CD8-positive, alpha-beta memory T cell (primary cell): Measurements from ENCODE around the gene MBOAT7. TPM values are rescaled to one million over a fixed set of nuclear protein-coding genes. Genes with fewer than 3 reads are reported as not detected.
"Not testable (repeated sequence)": the region's sequence is repeated elsewhere in the genome, so short reads cannot be mapped to it uniquely, and the experiment has no call there.

Experiments used
- CTCF ChIA-PET: fragments of 350-600 bp; sonication (Branson Sonifier 250); formaldehyde crosslinking; loops from one replicate; lab custom pipeline; 2021; ENCODE audit warnings: antibody characterized with exemption; lab: Charles Lee
- POLR2A ChIA-PET: fragments of 350-600 bp; sonication (Branson Sonifier 250); formaldehyde crosslinking; loops from one replicate; lab custom pipeline; 2021; ENCODE audit warnings: antibody characterized with exemption; lab: Charles Lee
- DNase-seq, 5 donors: peaks; one replicate each; pipeline versions ENCODE4 v3.0.0 to v3.0.0-alpha.2; 2020 to 2022; ENCODE audit warnings: mixed read lengths in 1 of 5
- H3K27ac ChIP-seq: one replicate; pipeline ENCODE4 v1.7.0; 2013; ENCODE audit warnings: low read depth, mild to moderate bottlenecking, low read length, moderate library complexity
- H3K27me3 ChIP-seq: 2 replicates; pipeline ENCODE4 v1.7.0; 2013; ENCODE audit warnings: low read length, mild to moderate bottlenecking; ENCODE audit not compliant: insufficient read depth, poor library complexity, severe bottlenecking
- H3K36me3 ChIP-seq: 2 replicates; pipeline ENCODE4 v1.7.0; 2013; ENCODE audit warnings: mild to moderate bottlenecking, low read length, moderate library complexity; ENCODE audit not compliant: insufficient read depth
- H3K4me1 ChIP-seq: 2 replicates; pipeline ENCODE4 v1.7.0; 2013; ENCODE audit warnings: mild to moderate bottlenecking, low read length, moderate library complexity; ENCODE audit not compliant: insufficient read depth
- H3K4me3 ChIP-seq: 2 replicates; pipeline ENCODE4 v1.7.0; 2013; ENCODE audit warnings: mild to moderate bottlenecking, low read length
- H3K9me3 ChIP-seq: 2 replicates; pipeline ENCODE4 v1.7.0; 2013; ENCODE audit warnings: mild to moderate bottlenecking, low read length
- H3K27ac Mint-ChIP-seq, 8 donors: one replicate each; pipeline ENCODE4 v1.8.0; 2020 to 2021; ENCODE audit warnings: mixed read lengths in 8 of 8, mild to moderate bottlenecking in 6 of 8, inconsistent platforms in 3 of 8, moderate library complexity in 3 of 8
- H3K27me3 Mint-ChIP-seq, 2 donors: one replicate each; pipeline ENCODE4 v1.8.0; 2020 to 2021; ENCODE audit warnings: mixed read lengths in 2 of 2, mild to moderate bottlenecking in 1 of 2, moderate library complexity in 1 of 2
- H3K36me3 Mint-ChIP-seq, 3 donors: one replicate each; pipeline ENCODE4 v1.8.0; 2020 to 2021; ENCODE audit warnings: mixed read lengths in 3 of 3, inconsistent platforms in 1 of 3, mild to moderate bottlenecking in 1 of 3
- H3K4me1 Mint-ChIP-seq, 3 donors: one replicate each; pipeline ENCODE4 v1.8.0; 2020 to 2021; ENCODE audit warnings: mixed read lengths in 3 of 3, inconsistent platforms in 1 of 3, mild to moderate bottlenecking in 1 of 3
- H3K4me3 Mint-ChIP-seq, 7 donors: one replicate each; pipeline ENCODE4 v1.8.0; 2020 to 2021; ENCODE audit warnings: mixed read lengths in 7 of 7, mild to moderate bottlenecking in 6 of 7, moderate library complexity in 4 of 7, inconsistent platforms in 2 of 7
- H3K9me3 Mint-ChIP-seq, 5 donors: one replicate each; pipeline ENCODE4 v1.8.0; 2020 to 2022; ENCODE audit warnings: mixed read lengths in 5 of 5, mild to moderate bottlenecking in 3 of 5, moderate library complexity in 2 of 5, inconsistent platforms in 1 of 5
- polyA plus RNA-seq: library from polyadenylated mRNA; unstranded; fragments of 300-500 nt; fragmentation: Illumina TruSeq; gene quantifications from one replicate; pipeline ENCODE4 v1.2.3, GENCODE V29; 2021
- total RNA-seq, 2 experiments: library from RNA; stranded (reverse); gene quantifications; one replicate each; pipeline ENCODE4 v1.2.3, GENCODE V29; 2021

Gene MBOAT7
- total and polyA plus RNA-seq, 3 experiments from 2014 or later, result 21.9 to 114 (median 98.7) TPM

GRCh38 chr19:54223277-54223936, 34.0 kb upstream of the MBOAT7 start:
- H3K4me1 ChIP-seq, DNase-seq, H3K27me3 Mint-ChIP-seq, H3K9me3 ChIP-seq, H3K27ac ChIP-seq, POLR2A ChIA-PET, CTCF ChIA-PET, H3K4me3 Mint-ChIP-seq, H3K9me3 Mint-ChIP-seq, H3K36me3 ChIP-seq, H3K36me3 Mint-ChIP-seq, H3K27ac Mint-ChIP-seq, H3K4me3 ChIP-seq, H3K27me3 ChIP-seq, H3K4me1 Mint-ChIP-seq: not testable (repeated sequence)

DNA sequence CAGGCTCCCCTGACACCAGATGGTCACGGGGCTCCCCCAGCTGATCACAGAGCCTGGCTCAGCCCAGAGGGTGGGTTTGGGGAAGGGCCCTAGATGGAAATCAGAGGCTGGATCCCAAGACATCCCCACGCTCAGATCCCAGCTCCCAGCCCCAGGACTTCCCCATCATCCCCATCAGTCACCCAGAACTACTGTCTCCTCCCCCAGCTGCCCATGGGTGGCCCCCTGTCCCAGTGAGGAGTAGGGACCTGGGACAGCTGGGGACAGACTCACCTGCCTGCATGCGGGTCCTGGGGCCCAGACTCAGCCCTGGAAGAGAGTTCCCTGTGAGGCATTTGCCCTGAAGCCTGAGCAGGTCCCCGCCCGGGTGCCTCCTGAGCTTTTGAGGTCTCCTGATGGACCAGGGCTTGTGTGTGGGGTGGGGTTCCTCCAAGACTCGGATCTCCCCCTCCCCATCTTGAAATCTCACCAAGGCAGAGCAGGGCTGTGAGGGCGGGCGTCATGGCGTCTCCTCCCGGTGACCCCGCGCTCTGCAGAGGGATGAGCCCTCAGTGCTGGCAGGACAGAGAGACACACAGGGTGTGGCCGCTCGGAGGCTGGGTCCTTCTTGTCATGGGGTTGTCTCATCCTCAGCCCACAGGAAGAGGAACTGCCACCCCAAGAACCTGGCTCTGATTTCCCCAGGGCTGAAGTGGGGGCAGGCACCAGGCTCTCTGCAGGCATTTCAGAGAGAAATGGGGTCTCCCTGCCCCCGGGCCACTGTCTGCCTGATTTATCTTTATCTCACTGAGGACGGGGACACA, 33.3 kb upstream of the MBOAT7 start, which contains the start of gene LILRB3:
LILRB3 (minus strand) TSS at position 534 of the 803 bp plus-strand sequence; CDS start at position 503, 31 bp downstream.
- H3K9me3 Mint-ChIP-seq, DNase-seq, H3K27me3 Mint-ChIP-seq, H3K27me3 ChIP-seq, H3K4me3 ChIP-seq, H3K36me3 ChIP-seq, CTCF ChIA-PET, H3K4me1 ChIP-seq, H3K4me1 Mint-ChIP-seq, H3K36me3 Mint-ChIP-seq, POLR2A ChIA-PET, H3K27ac ChIP-seq, H3K9me3 ChIP-seq: not testable (repeated sequence)
- Mint-ChIP-seq H3K27ac (peak within 1 kb of the TSS in 1 of 8 donors; percentile 24), H3K4me3 (peak within 1 kb of the TSS in 1 of 7 donors; percentile 28)

- H3K27me3 ChIP-seq, CTCF ChIA-PET, H3K27me3 Mint-ChIP-seq, H3K9me3 ChIP-seq, DNase-seq, H3K27ac Mint-ChIP-seq, H3K27ac ChIP-seq, H3K9me3 Mint-ChIP-seq, H3K36me3 ChIP-seq, H3K36me3 Mint-ChIP-seq, POLR2A ChIA-PET, H3K4me3 Mint-ChIP-seq, H3K4me1 Mint-ChIP-seq, H3K4me3 ChIP-seq, H3K4me1 ChIP-seq: not testable (repeated sequence)
These were observed 32.6 kb upstream of the MBOAT7 start for GRCh38 chr19:54221947-54222346.

DNA sequence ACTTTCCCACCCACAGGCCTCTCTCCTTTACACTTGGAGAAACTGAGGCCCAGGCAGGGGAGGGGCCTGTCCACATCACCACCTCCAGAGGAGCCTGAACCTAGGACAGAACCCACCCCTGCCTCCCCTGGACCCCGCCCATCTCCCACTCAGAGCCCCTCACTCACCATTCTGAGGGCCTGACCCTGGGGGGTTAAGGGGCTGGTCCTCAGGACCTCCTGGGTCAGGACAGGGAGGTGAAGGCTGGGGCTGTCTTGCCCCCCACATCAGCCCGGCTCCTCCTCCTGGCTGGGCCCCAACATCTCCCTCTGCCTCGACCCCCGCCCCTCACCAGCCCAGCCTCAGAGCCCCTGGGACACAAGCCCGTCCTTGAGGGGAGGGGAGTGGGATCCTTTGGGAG, 30.3 kb upstream of the MBOAT7 start:
- H3K27ac ChIP-seq, H3K4me3 Mint-ChIP-seq, H3K36me3 Mint-ChIP-seq, POLR2A ChIA-PET, CTCF ChIA-PET, H3K27me3 Mint-ChIP-seq, H3K4me1 Mint-ChIP-seq, DNase-seq, H3K27ac Mint-ChIP-seq, H3K4me1 ChIP-seq, H3K9me3 Mint-ChIP-seq, H3K27me3 ChIP-seq, H3K4me3 ChIP-seq, H3K9me3 ChIP-seq, H3K36me3 ChIP-seq: not testable (repeated sequence)

- Histone ChIP-seq H3K4me1 (no peaks in the 10 kb centered on the region), H3K27ac (no peak overlapping the region), H3K27me3 (no peaks in the 10 kb centered on the region), H3K36me3 (no peaks in the 10 kb centered on the region), H3K4me3 (no peak overlapping the region), H3K9me3 (no peaks in the 10 kb centered on the region)
- CTCF ChIA-PET, result no interaction called here
- Mint-ChIP-seq H3K4me1 (peaks cover 0 to 3% (median 0%) of the 10 kb centered on the region in 3 donors), H3K4me3 (no peak overlapping the region), H3K27ac (no peak overlapping the region), H3K27me3 (peaks cover 2 to 7% of the 10 kb centered on the region in 2 donors), H3K9me3 (no peaks in the 10 kb centered on the region), H3K36me3 (peaks cover 0 to 2% (median 0%) of the 10 kb centered on the region in 3 donors)
- DNase-seq, result no peak
- POLR2A ChIA-PET, result no interaction called here
These were observed 29.7 kb upstream of the MBOAT7 start for GRCh38 chr19:54218960-54219661.

- H3K27me3 ChIP-seq, result no peaks in the 10 kb centered on the region
- H3K27ac Mint-ChIP-seq, result no peak overlapping the region
- no peaks in the 10 kb centered on the region for H3K4me1 ChIP-seq
- H3K36me3 Mint-ChIP-seq, result peaks cover 0 to 2% (median 0%) of the 10 kb centered on the region in 3 donors
- H3K4me3 Mint-ChIP-seq, result no peak overlapping the region
- no peaks in the 10 kb centered on the region for H3K36me3 ChIP-seq
- no peak overlapping the region for H3K4me3 ChIP-seq
- DNase-seq, result no peak
- peaks cover 0 to 2% of the 10 kb centered on the region in 2 donors for H3K27me3 Mint-ChIP-seq
- CTCF ChIA-PET, result no interaction called here
- POLR2A ChIA-PET, result no interaction called here
- peaks cover 0 to 2% (median 0%) of the 10 kb centered on the region in 3 donors for H3K4me1 Mint-ChIP-seq
- no peaks in the 10 kb centered on the region for H3K9me3 Mint-ChIP-seq
- no peaks in the 10 kb centered on the region for H3K9me3 ChIP-seq
- no peak overlapping the region for H3K27ac ChIP-seq
These were observed 28.9 kb upstream of the MBOAT7 start for GRCh38 chr19:54218259-54218658.

DNA sequence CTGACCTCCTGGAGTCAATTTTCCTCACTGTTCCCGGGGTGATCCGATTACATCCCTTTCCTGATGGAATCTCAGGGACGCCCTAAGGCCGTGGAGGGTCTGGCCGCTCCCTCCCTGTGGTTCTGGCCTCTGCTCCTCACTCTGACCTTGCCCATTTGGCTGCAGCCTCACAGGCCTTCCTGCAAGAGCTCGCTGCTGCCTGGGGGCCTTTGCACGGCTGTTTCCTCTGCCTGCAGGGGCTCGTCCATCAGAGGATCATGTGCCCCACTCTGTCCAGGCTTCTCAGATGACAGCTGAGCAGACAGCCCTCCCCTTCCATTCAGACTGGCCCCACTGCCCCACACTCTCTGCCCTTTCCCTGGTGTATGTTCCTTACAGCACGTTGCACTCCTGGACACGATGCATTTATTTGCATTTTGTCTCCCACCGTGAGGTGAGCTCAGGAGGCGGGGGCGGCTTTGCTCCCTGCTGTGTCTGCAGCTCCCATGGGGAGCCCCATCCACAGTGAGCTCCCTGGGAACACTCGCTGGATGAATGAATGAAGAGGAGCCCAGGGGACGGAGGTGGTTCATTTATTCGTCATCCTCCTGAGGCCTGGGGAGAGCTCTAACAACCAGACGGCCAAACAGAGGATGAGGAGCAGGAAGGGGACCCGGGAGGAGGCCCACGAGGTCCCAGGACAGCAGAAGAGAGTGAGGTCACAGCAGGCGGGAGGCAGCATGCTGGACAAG, 28.3 kb upstream of the MBOAT7 start:
- H3K27ac ChIP-seq, H3K4me1 Mint-ChIP-seq, H3K36me3 ChIP-seq, H3K27me3 ChIP-seq, H3K4me1 ChIP-seq, H3K27me3 Mint-ChIP-seq, H3K4me3 ChIP-seq, H3K9me3 ChIP-seq, H3K4me3 Mint-ChIP-seq, H3K9me3 Mint-ChIP-seq, DNase-seq, H3K36me3 Mint-ChIP-seq, CTCF ChIA-PET, POLR2A ChIA-PET: not testable (repeated sequence)
- peak overlapping the region in 1 of 8 donors; percentile 50 for H3K27ac Mint-ChIP-seq
